ENCODE results near the gene TRAPPC12.
A peak's percentile ranks its signal among the peaks of the same experiment; 100 is the strongest.
"Not testable (repeated sequence)": the region's sequence is repeated elsewhere in the genome, so short reads cannot be mapped to it uniquely, and the experiment has no call there.

The TRAPPC12 gene

GRCh38 chr2:3369340-3370181, 9.9 kb upstream of the TRAPPC12 start:
- not testable (repeated sequence) for DNase-seq

GRCh38 chr2:3376821-3377220, 2.7 kb upstream of the TRAPPC12 start:
- DNase-seq: no peak

- DNase-seq: peak; percentile 55
Observed at GRCh38 chr2:3377279-3377611, 2.2 kb upstream of the TRAPPC12 start.

- DNase-seq: peak; percentile 100
Observed at GRCh38 chr2:3377612-3378432, 1.7 kb upstream of the TRAPPC12 start, which contains the start of gene EIPR1. TSS of gene EIPR1 (minus strand) at chr2:3377818. CDS start at chr2:3377689, 129 bp downstream.

GRCh38 chr2:3379339-3379646, 201 bp upstream of the TRAPPC12 start:
- no peak for DNase-seq

- no peak for DNase-seq
Observed at GRCh38 chr2:3386448-3386958, 7.0 kb downstream of the TRAPPC12 start.

GRCh38 chr2:3387011-3387410, 7.5 kb downstream of the TRAPPC12 start:
- DNase-seq: no peak

- no peak for DNase-seq
Observed at GRCh38 chr2:3387644-3388411, 8.3 kb downstream of the TRAPPC12 start.

- DNase-seq: no peak
Observed at GRCh38 chr2:3388412-3388738, 8.9 kb downstream of the TRAPPC12 start.

- DNase-seq: no peak
Observed at GRCh38 chr2:3389193-3389592, 9.7 kb downstream of the TRAPPC12 start.

GRCh38 chr2:3390041-3390440, 10.5 kb downstream of the TRAPPC12 start:
- no peak for DNase-seq

- no peak for DNase-seq
Observed at GRCh38 chr2:3392216-3392615, 12.7 kb downstream of the TRAPPC12 start.

- no peak for DNase-seq
Observed at GRCh38 chr2:3396920-3397559, 17.5 kb downstream of the TRAPPC12 start.

GRCh38 chr2:3398857-3399256, 19.4 kb downstream of the TRAPPC12 start:
- DNase-seq: no peak

- no peak for DNase-seq
Observed at GRCh38 chr2:3399381-3399780, 19.9 kb downstream of the TRAPPC12 start.

GRCh38 chr2:3399829-3400228, 20.3 kb downstream of the TRAPPC12 start:
- DNase-seq: no peak

- no peak for DNase-seq
Observed at GRCh38 chr2:3403587-3404334, 24.3 kb downstream of the TRAPPC12 start.

- DNase-seq: no peak
Observed at GRCh38 chr2:3404349-3404894, 24.9 kb downstream of the TRAPPC12 start.

GRCh38 chr2:3405307-3405706, 25.8 kb downstream of the TRAPPC12 start:
- DNase-seq: no peak

- no peak for DNase-seq
Observed at GRCh38 chr2:3405876-3406275, 26.4 kb downstream of the TRAPPC12 start.

- DNase-seq: no peak
Observed at GRCh38 chr2:3406501-3406900, 27.0 kb downstream of the TRAPPC12 start.

GRCh38 chr2:3408781-3409180, 29.3 kb downstream of the TRAPPC12 start:
- DNase-seq: no peak

All from NCI-H345 (cell line).